ENCODE measurements around the gene IL36RN.

GRCh38 chr2:113069676-113070605, 10.9 kb downstream of the IL36RN start:
- TF ChIP-seq CTCF (IDR thresholded peaks at IDR 0.05), result no peak
- TF ChIP-seq POLR2A (IDR thresholded peaks at IDR 0.05), result no peak

All from right lobe of liver (tissue), 4 donors.